HUDEP-2 (cell line): ENCODE measurements around the gene SLC8A2.
"Not testable (repeated sequence)": the region's sequence is repeated elsewhere in the genome, so short reads cannot be mapped to it uniquely, and the experiment has no call there.

Experiments
- DNase-seq, 76 experiments: peaks; one replicate each; lab custom pipeline; 2025; ENCODE audit not compliant: unreplicated experiment in 76 of 76; lab: John Stamatoyannopoulos, UW

SLC8A2 gene

DNA sequence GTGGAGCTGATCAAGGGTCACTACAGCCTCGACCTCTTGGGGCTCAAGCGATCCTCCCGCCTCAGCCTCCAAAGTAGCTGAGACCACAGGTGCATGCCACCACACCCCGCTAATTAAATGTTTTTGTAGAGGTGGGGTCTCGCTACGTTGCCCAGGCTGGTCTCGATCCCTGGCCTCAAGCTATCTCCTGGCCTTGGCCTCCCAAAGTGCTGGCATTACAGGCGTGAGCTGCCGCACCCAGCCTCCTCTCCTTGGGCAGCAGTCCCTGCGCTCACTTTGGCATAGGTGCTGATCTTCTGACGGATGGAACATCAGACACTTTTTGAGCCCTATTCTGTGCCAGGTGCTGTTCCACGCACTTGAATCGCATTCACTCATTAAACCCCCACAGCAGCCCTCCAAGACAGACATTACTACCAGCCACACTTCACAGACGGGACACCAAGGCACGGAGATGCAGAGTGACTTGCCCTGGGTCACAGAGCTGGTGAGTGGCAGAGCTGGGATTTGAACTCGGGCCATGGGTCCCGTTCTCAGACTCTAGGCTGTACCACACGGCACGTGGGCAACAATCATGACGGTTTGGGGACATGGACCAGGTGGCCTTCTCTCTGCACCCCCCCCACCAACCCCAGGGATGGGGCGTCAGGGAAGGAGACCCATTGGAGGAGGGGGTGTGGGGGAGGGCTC lies 55.6 kb downstream of the SLC8A2 start:
- no peak for DNase-seq

DNA sequence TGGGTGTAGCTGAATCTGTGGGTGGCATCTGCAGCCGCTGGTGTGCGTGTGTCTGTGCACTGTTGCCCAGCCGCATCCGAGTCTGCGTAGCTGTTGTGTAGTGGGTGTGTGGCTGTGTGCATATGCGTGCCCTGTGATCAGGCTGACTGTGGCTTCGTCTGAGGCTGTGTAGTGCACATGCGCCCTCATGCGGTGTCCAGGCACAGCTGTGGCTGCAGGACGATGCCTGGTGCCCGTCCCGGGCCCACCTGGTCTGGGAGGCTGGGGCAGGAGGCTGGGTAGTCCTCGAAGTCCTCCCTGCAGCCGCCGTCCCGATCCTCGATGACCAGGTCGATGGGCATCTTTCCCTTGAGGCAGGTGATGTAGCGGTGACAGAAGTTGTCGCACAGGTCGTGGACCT lies 57.2 kb downstream of the SLC8A2 start:
- DNase-seq = peak in 45 of 76 experiments; percentile 16 to 75 (median 41)

DNA sequence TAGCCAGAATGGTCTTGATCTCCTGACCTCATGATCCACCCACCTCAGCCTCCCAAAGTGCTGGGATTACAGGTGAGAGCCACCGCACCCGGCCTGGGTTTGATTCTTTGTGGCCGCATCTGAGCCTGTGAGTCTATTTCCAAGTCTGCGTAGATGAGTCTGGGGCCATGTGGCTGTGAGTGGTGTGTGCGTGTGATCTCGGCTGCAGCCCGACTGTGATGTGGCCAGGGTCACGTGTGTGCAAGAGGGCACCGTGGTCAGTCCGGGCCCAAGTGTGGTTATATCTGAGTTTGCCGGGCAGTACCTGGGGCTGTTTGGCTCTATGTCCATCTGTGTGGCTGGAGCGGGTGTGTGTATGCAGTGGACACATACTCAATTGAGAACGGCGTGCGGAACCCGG lies 57.8 kb downstream of the SLC8A2 start:
- no peak for DNase-seq

DNA sequence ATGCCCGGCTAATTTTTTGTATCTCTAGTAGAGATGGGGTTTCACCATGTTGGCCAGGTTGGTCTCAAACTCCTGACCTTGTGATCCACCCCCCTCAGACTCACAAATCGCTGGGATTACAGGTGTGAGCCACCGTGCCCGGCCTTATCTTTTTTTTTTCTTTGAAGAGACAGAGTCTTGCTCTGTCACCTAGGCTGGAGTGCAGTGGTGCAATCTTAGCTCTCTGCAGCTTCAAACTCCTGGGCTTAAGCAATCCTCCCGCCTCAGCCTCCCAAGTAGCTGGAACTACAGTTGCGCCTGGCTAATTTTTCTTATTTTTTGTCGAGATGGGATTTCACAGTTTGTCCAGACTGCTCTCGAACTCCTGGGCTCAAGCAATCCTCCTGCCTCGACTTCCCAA lies 60.0 kb downstream of the SLC8A2 start:
- DNase-seq = not testable (repeated sequence)

DNA sequence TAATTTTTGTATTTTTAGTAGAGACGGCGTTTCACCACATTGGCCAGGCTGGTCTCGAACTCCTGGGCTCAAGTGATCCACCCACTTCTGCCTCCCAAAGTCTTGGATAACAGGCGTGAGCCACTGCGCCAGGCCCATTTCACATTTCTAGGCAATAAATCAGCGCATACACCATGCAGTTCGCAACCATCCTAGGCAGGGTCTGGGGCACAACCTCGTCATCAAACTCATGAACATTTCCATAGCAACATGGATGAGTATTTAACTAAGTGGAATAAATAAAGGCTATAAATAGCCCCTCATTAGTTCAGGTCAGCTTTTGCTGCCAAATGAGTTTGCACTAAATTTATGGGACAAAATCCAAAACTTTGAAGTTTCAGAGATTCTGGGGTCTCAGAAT lies 60.6 kb downstream of the SLC8A2 start:
- DNase-seq = no peak

DNA sequence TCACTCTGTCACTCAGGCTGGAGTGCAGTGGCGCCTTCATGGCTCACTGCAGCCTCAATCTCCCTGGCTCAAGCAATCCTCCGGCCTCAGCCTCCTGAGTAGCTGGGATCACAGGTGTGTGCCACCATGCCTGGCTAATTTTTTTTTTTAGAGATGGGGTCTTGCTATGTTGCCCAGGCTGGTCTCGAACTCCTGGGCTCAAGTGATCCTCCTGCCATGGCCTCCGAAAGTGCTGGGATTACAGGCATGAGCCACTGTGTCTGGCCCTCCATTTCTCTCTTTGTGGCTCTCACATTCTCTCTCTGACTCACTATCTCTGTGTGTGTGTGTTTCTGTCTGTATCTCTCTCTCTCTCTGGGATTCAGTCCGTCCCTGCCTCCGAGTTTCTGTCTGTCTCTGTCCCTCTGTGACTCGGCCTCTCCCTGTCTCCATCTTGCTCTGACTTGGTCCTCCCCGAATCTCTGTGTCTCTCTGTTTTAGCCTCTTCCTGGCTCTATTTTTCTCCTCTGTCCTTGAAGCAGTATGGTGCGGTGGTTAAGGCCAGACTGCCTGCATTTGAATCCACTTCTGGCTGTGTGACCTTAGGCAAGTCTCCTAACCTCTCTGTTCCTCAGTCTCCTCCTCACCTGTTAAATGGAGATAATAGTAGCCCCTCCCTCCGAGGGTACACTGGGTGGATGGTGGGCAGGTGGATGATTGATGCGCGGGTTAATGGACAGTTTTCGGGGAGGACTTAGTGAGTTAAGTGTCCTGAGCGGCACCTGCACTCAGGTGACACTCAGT lies 63.3 kb downstream of the SLC8A2 start:
- no peak for DNase-seq

DNA sequence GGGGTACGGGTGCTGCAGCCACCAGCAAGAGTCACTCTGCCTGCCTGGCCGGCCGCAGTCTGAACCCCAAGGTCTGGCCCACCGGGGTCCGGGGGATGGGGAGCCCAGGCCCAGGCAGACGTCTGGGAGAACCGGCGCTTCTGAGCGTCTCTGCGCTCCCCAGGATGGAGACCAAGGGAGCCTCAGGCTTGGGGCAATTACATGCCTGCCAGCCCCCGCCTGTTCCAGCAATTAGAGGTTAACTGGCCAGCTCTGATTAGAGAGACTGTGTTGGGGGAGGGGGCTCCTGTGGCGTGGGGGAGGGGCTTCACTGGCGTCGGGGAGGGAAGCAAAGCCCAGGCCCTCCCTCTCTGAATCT lies 64.3 kb downstream of the SLC8A2 start:
- no peak for DNase-seq

DNA sequence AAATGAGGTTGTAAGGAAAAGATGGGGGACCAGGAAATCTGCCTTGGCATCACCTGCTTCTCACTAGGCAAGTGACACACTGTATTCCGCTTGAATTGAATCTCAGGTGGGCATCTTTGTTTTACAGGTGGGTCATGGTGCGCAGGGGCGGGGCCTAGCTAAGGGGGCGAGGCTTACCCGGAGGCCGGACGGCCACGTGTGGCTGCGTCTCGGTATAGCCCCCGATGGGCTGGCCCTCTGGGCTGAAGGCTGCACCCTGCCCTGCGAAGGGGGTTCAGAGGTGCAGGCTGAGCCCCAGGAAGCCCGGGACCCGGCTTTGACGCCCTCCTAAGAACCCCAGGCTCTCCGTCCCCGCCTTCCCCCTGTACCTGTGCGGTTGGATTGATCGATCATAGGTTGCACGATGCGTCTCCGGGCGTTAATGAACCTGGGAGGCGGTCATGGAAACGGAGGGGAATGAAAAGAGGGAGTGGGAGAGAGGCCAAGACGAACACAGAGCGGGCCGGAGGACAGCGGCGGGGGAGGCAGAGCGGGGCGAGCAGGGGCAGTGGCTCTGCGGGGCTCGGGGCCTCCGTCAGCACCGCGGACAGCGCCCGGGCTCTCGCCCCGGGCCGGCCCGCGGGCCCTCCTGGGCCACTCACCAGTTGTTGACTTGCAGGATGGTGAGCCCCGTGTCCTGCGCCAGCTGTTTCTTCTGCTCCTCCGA lies 64.8 kb downstream of the SLC8A2 start:
- peak in 11 of 76 experiments; percentile 10 to 45 (median 20) for DNase-seq

DNA sequence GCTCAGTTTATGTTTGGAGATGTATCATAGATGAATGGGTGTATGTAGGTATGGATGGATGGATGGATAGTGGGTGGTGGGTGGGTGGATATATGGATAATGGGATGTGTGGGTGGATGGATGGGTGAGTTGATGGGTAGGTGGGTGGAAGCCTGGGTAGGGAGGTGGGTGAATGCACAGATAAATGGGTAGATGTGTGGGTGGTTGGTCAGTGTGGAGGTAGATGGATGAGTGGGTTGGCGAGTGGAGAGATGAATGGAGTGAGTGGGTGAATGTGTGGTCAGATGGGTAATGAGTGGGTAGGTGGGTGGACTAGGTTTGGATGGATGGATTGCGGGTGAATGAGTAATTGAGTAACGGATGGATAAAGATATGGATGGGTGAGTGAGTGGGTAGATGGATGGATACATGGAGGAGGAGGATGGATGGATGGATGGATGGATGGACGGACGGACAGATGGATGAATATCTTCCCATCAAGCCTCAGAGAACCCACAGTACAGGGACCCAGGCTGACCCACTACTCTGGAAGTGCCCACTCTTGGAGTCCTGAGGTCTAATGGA lies 65.8 kb downstream of the SLC8A2 start:
- DNase-seq = no peak

DNA sequence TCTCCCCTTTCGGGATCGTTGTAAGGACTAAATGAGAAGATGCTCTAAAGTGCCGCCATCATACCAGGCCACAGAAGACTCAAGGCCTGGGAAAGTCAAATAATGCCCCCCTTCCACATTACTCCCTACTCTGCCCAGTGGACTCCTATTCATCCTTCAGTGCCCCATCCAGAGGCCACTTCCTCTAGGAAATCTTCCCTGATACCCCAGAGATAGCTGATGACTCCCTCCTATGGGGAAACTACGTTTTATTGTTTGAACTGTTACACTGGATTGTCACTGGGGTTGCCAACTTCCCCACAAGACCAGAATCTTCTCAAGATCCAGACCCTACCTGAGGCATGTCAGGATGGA lies 66.5 kb downstream of the SLC8A2 start:
- DNase-seq = no peak

DNA sequence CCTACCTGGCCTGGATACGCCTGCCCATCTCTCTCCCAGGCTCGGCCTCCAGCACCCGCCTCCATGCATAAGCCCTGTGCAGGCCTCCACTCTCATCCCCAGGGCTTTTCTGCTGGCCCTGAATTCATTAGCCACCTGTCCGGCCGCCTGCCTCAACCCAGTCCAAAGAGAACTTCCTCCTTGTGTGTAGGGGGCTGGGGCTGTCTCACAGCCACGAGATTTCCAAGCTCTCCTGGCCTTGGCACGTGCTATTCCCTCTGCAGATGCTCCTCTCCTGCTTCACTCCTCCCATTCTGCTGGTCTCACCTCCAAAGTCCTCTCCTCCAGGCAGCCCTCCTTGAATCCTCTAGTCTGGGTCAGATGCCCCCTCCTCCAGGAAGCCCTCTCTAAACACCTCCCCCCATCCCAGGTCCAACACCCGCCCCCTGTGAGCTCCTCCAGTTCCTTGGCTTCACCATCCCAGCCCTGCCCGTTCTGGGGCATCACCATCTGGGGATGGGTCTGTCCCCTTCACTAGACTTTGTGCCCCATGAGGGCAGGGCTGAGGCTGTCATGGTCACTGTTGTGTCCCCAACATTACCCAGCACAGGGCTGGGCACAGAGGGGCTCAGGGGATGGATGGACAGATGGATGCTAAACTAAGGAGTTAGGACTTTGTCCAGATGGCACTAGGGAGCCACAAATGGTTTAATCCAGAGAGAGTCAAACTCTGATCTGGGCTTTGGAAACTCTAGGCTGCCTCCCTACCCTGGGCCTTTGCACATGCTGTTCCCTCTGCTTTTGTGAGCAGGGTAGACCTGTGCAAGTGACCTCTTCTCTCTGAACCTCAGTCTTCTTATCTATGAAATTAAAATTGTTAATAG lies 67.1 kb downstream of the SLC8A2 start:
- DNase-seq = no peak

DNA sequence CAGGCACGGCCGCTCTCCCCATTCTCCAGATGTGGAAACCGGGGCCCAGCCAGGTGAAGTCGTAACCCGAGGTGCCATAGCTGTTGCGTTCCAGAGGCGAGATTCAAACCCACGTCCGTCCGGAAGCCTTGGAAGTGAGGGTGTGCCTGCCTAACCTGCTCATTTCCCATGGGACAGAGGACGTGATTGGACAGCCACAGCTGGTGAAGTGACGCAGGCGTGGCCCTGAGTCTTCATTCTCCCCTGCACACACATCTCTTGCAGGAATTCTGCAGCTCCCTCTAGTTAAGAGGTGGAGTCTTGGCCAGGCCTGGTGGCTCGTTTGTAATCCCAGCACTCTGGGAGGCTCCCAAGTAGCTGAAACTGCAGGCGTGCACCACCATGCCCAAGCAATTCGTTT lies 69.2 kb downstream of the SLC8A2 start:
- no peak for DNase-seq

DNA sequence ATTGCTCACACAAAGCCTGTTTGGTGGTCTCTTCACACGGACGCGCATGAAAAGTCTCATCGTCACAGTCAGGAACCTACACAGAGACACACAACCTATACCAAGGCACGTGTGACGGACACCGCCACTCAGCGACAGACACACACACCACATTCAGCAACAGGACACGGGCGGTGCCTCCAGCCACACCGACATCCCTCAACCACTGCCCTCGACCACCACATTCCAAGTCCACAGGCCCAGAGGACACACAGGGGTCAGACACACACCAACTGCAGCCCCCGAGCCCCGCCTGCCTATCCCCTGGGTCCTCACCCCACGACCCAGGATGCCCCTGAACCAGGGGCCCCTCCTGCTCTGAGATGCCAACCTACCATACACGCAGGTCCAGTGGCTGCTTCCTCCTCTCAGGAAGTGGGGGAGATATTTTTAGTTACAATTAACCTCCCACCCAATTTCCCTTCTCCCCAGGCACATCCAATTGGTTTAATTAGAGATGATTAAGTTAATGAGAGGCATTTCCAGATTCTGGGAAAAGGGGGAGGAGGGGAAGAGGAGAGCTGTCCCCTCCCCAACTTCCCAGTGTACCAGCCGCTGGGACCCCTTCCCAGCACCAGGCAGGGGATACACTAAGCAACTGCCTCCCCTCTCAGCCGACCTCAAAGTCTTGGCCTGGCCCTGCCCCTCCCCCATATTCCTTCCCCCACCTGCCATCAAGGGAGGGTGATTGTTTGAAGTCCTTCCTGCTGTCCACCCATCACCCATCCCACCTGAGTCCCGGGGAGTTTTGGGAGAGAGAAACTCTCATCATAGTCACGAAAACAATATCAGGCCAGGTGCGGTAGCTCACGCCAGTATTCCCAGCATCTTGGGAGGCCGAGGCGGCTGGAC lies 72.7 kb downstream of the SLC8A2 start:
- no peak for DNase-seq

DNA sequence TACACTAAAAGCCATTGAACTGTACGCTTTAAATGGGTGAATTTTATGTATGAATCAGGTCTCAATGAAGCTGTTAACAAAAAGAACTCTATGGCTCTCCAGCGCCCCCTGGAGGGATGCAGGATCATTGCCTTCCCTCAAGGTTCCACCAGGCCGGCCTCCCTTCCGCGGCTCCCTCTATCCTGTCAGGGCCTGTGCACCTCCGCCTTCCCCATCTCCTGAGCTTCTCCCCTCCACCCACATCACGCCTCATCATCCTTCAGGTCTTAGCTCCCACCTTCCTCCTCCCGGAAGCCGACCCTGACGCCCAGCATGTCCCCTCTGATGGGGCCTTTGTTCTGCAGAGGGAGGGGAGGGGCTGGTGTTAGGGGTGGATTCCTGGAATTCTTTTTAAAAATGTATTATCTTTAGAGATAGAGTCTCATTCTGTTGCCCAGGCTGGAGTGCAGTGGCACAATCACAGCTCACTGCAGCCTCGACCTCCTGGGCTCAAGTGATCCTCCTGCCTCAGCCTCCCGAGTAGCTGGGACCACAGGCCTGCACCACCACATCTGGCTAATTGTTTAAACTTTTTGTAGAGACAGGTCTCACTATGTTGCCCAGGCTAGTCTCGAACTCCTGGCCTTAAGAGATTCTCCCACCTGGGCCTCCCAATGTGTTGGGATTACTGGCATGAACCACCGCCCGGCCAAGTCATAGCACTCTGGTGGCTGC lies 80.0 kb downstream of the SLC8A2 start:
- peak in 69 of 76 experiments; percentile 12 to 97 (median 72) for DNase-seq

DNA sequence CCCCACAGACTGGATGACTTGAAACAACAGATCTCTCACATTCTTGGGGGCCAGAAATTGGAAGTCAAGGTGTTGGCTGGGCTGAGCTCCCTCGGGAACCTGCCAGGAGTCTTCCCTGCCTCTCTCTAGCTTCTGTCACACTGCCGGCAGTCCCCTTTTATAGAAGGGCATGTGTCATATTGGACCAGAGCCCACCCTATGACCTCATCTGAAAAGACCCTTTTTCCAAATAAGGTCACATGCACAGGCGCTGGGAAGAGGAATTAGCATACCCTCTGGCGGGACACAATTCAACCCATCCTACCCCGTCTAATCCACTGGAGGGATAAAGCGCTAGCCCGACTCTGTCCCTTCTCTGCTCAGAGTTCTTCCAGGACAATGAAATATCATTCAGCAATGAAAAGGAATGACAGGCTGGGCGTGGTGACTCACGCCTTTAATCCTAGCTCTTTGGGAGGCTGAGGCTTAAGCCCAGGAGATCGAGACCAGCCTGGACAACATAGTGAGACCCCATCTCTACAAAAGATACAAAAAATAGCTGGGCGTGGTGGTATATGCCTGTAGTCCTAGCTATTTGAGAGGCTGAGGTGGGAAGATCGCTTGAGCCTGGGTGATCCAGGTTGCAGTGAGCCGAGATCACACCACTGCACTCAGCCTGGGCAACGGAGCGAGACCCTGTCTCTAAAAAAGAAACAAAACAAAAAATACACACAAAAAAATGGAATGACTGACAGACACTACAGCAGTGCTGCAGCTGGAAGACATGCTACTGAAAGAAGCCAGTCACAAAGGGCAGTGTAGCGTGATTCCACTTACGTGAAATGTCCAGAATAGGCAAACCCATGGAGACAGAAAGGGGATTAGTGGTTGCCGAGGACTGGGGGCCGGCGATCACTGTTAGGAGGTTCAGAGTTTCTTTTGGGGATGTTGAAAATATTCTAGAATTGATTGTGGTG lies 80.9 kb downstream of the SLC8A2 start:
- no peak for DNase-seq

DNA sequence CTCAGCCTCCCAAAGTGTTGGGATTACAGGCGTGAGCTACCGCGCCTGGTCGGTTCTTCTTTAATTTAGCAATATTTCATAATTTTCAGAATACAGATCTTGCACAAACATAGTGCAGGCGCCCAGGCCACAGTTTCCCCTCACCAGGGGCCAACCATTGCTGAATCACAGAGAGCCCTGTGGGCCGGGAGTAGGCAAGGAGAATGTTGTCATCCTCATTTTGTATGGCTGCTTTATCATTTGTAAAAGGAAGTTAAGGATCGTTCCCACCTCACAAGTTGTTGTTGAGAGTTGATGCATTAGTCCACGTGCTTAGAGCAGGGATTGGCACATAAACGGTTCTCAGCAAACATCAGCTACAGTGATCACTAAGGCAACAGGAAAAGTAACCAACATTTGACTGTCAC lies 82.5 kb downstream of the SLC8A2 start:
- no peak for DNase-seq

DNA sequence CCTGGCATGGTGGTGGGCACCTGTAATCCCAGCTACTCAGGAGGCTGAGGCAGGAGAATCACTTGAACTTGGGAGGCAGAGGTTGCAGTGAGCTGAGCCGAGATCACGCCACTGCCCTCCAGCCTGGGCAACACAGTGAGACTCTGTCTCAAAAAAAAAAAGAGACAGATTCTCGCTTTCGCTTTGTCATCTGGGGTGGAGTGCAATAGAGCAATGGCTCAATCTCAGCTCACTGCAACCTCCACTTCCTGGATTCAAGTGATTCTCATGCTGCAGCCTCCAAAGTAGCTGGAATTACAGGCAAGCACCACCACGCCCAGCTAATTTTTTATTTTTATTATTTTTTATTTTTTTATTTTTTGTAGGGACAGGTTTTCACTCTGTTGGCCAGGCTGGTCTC lies 83.0 kb downstream of the SLC8A2 start:
- not testable (repeated sequence) for DNase-seq

DNA sequence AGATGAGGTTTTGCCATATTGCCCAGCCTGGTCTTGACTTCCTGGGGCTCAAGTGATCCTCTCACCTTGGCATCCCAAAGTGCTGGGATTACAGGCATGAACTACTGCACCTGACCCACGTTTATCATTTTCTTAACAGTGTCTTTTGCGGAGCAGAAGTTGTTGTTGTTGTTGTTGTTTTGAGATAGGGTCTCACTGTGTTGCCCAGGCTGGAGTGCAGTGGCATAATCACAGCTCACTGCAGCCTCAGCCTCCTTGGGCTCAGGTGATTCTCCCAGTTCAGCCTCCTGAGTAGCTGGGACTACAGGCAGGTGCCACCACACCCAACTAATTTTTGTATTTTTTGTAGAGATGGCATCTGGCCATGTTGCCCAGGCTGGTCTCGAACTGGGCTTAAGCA lies 84.1 kb downstream of the SLC8A2 start:
- DNase-seq = not testable (repeated sequence)
